Choroid plexus epithelial cell (primary cell): ENCODE data around the gene YJU2.

Source experiments
- DNase-seq: peaks from one replicate; pipeline ENCODE4 v3.0.0-alpha.2; 2010; ENCODE audit warnings: low read depth
- H3K4me3 ChIP-seq: 2 replicates; pipeline ENCODE4 v1.5.1; 2011; ENCODE audit warnings: low read depth, mild to moderate bottlenecking, control low read depth, low read length, moderate library complexity
- TF ChIP-seq, protein P1 (sequence below): conservative IDR thresholded peaks from 2 replicates; pipeline ENCODE4 v1.5.1; 2011; ENCODE audit warnings: low read depth, mild to moderate bottlenecking, control low read depth, inconsistent platforms, low read length, moderate library complexity

The YJU2 gene

DNA sequence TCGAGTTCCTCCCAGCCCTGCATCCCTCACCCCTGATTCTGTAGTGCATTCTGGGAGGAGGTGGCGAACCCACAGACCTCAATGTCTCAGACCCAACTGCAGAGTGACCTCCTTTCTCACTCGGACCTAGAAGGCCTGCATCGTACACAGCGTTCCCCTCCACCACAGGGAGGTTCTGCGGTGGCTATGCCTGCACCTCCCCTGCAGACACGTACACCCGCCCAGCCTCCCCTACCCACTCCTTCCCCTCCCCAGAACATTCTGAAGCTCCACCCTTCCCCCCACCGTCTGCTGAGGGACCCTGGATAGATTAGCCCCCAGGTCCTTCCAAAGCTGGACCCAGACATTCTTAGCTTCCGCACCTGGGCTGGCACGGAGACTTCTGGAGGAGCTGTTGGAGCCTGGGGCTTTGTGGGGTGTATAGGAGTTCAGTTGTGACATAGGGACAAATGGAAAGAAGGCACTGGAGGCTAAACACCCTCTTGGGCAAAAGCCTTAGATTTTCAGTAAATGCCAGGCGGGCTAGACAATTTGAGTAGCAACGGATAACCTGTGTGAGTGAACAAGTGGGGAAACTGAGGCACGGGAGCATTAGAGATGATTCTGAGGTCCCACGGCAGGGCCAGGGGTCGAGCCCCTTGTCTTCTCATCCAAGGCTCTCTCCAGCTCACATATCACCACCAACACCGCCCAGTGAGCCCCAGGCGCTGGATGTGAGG, 57.1 kb downstream of the YJU2 start:
- H3K4me3 ChIP-seq = no peak overlapping the region
- TF ChIP-seq, protein P1, sequence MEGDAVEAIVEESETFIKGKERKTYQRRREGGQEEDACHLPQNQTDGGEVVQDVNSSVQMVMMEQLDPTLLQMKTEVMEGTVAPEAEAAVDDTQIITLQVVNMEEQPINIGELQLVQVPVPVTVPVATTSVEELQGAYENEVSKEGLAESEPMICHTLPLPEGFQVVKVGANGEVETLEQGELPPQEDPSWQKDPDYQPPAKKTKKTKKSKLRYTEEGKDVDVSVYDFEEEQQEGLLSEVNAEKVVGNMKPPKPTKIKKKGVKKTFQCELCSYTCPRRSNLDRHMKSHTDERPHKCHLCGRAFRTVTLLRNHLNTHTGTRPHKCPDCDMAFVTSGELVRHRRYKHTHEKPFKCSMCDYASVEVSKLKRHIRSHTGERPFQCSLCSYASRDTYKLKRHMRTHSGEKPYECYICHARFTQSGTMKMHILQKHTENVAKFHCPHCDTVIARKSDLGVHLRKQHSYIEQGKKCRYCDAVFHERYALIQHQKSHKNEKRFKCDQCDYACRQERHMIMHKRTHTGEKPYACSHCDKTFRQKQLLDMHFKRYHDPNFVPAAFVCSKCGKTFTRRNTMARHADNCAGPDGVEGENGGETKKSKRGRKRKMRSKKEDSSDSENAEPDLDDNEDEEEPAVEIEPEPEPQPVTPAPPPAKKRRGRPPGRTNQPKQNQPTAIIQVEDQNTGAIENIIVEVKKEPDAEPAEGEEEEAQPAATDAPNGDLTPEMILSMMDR = no peak
- no peak for DNase-seq

DNA sequence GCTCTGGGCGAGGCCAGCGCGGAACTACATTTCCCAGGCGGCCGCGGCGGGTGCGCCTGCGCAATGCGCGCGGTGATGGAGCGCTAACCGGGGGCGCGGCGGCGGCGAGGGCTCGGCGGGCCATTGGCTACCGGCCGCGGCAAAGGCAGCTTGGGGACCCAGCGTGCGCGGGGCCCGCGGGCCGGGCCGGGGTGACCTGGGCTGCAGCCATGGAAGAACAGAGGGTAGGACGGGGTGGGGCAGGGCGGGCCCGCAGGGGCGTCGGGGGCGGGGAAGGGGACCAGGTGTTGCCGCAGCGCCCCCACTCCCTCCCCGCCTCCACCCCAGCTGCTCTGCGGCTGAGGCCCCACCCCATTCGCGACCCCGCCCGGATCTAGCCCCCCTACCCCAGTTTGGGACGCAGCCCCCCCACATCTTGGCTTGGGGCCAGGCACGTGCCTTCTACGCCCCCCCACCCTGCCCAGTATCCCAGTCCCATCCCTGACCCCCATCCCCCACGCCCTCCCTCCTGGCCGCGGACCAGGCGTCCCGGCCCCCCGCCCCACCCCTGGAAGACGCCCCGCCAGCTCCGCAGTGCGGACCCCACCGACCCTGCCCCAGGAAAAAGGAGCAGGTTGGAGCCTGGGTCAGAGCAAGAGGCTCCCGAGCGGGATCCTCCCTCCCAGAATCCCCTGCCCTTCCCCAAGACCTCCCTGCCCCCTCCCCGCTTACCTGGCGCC, 57.8 kb downstream of the YJU2 start, which contains the start of gene FSD1:
TSS of gene FSD1 (plus strand) at position 61 of the 719 bp plus-strand sequence. CDS start at position 210, 149 bp downstream.
- TF ChIP-seq, protein P1 = no peak
- peak; percentile 42 for DNase-seq
- peak within 1 kb of the TSS; percentile 52 for H3K4me3 ChIP-seq

DNA sequence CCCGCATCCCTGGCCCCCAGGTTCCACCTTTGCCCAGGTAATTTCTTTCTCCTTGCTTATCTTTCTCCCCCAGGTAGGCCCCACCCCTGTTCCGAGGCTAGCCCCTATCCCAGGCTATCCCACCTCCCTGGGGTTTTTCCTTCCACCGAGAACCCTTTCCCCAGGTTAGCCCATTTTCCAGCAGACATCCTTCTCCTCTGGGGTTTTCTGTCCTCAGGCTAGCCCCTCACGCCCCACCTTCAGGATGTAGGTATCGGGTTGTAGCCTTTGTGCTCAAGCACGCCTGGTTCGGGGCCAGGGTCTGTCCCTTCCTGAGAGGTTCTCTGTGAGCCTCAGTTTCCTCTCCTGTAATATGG, 58.4 kb downstream of the YJU2 start:
- TF ChIP-seq, protein P1 = no peak
- no peak for DNase-seq
- H3K4me3 ChIP-seq = no peak overlapping the region

DNA sequence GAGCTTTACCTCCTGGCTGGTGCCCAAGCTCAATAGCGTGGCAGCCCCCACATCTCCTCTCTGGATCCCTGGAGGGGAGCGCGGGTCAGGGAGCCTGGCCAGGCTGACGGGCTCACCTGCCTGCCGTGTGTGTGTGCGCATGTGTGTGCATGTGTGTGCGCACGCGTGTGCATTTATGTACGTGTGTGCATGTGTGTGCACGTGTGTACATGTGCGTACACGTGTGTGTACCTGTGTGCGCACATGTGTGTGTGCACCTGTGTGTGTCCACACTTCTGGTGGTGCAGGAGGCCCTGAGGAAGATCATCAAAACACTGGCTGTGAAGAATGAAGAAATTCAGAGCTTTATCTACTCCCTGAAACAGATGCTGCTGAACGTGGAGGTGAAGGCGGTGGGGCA, 58.8 kb downstream of the YJU2 start:
- H3K4me3 ChIP-seq = no peak overlapping the region
- DNase-seq = no peak
- TF ChIP-seq, protein P1 = no peak

DNA sequence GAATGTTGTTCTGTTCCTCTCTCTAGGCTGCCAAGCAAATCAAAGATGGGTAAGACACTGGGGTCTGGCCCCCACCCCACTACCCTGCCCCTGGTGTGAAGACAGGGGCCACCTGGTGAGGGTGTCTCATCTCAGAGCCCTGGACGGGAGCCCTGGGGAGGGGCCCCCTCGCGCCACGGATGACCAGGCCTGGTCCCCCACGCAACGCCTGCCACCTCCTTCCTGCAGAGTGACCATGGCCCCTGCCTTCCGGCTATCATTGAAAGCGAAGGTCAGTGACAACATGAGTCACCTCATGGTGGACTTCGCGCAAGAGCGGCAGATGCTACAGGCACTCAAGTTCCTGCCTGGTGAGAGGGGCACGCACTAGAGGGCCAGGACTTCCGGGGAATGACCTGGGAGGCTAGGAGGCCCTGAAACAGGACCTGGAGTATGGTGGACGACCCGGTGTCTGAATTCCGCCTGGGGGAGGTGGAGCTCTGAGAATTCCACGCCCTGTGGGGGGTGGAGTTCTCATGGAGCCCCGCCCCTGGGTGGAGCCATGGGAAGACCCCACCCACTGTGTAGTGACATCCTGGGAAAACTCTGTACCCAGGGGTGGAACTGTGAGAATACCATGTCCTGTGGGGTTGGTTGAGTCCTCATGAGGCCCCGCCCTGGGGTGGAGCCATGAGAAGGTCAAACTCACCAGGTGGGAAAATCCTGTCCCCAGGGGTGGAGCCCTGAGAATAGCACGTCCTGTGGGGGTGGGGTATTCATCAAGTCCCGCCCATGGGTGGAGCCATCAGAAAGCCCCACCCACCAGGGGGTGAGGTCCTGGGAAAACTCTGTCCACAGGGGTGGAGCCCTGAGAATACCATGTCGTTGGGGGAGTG, 63.6 kb downstream of the YJU2 start:
- TF ChIP-seq, protein P1 = no peak
- no peak overlapping the region for H3K4me3 ChIP-seq
- no peak for DNase-seq

DNA sequence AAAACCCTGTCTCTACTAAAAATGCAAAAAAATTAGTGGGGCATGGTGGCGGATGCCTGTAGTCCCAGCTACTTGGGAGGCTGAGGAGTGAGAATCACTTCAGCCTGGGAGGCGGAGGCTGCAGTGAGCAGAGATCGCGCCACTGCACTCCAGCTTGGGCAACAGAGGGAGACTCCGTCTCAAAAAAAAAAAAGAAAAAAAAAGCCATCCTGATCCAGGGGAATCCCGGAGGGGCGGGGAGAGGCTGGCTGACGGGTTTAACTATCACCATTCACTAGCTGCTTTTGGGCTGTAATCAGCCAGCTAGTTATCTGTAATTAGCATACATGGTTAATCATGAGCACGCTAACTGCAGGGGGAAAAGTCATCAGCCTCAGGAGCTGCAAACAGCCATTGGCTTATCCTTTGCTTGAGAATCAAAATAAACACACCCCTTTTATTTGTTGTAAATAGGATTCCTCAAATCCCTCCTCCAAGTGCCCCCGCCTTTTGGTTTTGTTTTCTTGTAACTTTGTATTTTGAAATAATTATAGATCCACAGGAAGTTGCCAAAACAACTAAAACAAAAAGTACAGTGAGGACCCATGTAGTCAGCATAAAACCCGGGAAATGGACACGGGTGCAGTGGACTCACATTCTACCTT, 67.1 kb downstream of the YJU2 start:
- no peak for DNase-seq
- TF ChIP-seq, protein P1 = no peak
- H3K4me3 ChIP-seq = no peak overlapping the region
